HTR-8/SVneo (cell line): ENCODE data around the gene ZBED4.

Experiments used
- DNase-seq: peaks from one replicate; pipeline ENCODE4 v3.0.0; 2011; ENCODE audit warnings: low spot score, mixed read lengths; ENCODE audit not compliant: insufficient read length
- FAIRE-seq: peaks from 2 replicates; lab custom pipeline; 2011; peaks lifted over from hg19 to GRCh38; lab: Jason Lieb, UNC

ZBED4 gene

DNA sequence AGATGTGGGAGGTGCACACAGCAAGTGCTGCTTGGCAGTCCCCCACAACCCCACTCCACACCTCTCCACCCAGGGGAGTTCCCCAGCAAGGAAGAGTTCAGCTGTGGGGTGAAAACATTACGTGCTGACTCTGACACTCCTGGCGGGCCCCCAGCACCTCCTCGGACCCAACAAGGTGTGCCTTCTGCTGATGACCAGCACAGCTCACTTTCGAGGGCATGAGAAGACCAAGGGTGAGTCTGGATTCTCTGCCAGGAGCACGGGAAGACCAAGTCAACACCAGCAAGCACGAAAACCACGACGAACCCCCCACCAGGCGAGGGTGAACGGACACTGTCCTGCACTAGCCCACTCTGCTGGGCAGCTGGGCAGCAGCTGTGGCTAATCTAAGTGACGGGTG is 63.2 kb downstream of the ZBED4 start:
- FAIRE-seq (no peak), DNase-seq (no peak)

DNA sequence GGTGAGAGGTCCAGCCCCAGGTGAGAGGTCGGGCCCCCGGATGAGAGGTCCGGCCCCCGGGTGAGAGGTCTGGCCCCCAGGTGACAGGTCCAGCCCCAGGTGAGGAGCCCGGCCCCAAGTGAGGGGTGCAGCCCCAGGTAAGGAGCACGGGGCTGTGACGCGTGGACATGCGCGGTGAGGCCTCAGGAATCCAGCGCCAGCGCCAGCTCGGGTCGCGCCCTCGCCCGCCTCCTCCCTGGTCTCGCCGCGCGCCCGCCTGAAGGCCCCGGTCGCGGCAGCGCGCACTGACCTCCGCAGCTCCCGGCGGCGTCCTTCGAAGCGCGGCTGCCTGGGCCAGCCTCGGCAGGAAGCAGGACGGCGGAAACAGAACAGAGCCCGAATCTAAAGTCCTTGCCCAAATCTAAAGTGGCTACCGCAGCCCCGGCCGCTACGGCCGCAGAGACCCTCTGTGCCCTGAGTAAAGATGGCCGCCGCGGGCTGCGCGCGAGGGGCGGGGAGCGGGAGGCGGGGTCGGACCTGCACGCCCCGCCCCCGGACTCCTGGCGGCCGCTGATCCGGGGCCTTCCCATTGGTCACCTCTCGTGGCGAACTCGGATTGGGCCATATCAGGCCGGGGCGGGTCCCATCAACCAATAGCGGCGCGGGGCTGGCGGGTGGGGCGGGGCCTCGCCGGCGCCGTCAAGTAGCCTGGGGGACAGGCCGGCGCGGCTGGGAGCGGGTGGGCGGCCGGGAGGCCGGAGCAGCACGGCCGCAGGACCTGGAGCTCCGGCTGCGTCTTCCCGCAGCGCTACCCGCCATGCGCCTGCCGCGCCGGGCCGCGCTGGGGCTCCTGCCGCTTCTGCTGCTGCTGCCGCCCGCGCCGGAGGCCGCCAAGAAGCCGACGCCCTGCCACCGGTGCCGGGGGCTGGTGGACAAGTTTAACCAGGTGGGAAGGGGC is 64.6 kb downstream of the ZBED4 start, which contains the start of the genes ALG12 and CRELD2:
Gene ALG12 (minus strand): TSS at position 465 of the 937 bp plus-strand sequence. CDS start 4,673 bp downstream, outside the sequence.
Gene CRELD2 (plus strand): TSS at position 661 of the 937 bp plus-strand sequence. CDS start 136 bp downstream, at position 797.
- peak; percentile 95 for FAIRE-seq

DNA sequence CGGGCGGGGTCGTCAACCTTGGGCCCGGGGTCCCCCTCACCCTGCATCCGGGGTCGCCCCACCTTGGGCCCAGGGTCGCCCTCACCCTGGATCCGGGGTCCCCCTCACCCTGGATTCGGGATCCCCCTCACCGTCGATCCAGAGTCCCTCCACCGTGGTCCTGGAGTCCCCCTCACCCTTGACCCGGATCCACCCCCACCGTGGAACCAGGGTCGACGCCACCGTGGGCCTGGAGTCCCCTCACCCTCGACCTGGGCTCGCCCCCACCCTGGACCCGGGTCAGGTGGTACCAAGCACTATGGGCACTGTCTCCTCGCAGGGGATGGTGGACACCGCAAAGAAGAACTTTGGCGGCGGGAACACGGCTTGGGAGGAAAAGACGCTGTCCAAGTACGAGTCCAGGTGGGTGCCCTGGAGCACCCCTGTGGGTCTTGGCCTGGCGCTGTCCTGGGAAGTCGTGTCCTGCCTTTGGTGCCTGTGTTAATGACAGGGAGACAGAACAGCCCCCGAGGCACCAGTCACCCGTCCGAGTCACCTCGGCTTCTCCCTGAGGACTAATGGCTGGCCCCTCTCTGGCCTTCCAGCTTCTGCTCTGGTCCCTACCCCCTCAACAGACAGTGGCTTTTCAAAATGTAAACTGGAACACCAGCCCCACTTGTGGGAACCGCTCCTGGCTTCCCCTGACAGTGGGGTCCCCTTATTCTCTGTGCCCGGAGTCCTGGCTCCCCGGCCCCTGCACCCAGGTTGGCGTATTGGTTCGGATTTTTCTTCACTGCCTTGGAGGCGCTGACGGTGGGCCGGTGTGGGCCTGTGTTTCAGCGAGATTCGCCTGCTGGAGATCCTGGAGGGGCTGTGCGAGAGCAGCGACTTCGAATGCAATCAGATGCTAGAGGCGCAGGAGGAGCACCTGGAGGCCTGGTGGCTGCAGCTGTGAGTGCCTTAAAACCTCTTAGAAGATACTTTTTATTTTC is 65.6 kb downstream of the ZBED4 start:
- FAIRE-seq (no peak), DNase-seq (no peak)

More for the DNA sequence above, 64.6 kb downstream of the ZBED4 start, which contains the start of the genes ALG12 and CRELD2:
- peak; percentile 97 for DNase-seq

DNA sequence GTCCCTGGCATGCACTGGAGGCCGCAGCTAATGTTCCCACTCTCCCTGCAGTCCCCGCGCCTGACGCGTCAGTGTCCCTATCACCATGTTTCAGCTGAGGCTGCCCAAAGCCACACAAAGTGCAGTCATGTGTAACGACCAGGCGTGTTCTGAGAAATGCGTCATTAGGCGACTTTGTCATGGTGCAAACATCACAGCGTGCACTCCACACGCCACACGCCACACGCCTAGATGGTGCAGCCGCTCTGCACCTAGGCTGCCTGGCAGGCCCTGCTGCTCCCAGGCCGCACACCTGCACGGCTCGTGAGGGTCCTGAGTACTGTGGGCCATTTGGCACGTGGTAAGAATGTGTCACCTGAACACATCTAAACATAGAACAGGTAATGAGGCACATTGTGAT is 67.2 kb downstream of the ZBED4 start:
- no peak for DNase-seq
- FAIRE-seq = no peak

DNA sequence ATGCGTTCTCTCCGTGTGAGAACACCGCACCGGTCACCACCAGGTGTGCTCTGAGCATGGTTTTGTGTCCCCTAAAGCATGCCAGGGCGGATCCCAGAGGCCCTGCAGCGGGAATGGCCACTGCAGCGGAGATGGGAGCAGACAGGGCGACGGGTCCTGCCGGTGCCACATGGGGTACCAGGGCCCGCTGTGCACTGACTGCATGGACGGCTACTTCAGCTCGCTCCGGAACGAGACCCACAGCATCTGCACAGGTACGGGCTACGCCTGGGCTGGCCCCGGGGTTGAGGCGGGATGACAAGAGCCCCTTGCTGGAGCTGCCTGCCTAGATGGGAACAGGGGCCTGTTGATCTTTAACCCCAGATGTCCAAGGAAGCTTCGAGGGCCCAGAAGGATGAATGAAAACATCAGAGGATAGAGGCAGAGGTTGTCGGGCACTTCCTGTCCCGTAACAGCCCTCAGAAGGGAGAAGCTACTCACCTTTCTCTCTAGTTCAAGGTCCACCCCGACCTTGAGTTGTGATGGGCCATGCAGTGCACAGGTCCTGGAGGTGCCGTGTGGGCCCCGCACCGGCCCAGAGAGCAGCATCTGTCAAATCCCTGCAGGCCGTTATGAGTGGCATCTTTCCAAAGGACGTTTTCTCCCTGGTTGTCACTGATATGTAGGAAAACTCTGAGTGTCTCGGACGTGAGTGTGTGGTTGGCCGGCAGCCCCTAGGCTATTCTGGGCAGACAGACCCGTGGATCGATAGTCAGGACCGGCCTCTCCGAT is 68.0 kb downstream of the ZBED4 start:
- DNase-seq = no peak
- FAIRE-seq = no peak

DNA sequence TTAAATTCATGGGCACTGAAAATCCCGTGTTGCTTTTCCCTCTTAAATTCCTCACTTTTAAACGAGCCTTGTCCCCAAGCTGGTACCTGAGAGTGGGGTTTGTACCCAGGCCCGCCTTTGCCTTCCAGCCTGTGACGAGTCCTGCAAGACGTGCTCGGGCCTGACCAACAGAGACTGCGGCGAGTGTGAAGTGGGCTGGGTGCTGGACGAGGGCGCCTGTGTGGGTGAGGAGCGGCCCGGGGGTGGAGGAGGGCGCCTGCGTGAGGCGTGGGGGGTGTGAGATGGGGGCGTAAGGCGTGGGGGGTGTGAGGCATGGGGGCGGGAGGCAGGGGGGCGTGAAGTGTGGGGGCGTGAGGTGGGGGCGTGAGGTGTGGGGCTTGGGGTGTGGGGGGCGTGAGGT is 68.8 kb downstream of the ZBED4 start:
- no peak for DNase-seq
- no peak for FAIRE-seq

DNA sequence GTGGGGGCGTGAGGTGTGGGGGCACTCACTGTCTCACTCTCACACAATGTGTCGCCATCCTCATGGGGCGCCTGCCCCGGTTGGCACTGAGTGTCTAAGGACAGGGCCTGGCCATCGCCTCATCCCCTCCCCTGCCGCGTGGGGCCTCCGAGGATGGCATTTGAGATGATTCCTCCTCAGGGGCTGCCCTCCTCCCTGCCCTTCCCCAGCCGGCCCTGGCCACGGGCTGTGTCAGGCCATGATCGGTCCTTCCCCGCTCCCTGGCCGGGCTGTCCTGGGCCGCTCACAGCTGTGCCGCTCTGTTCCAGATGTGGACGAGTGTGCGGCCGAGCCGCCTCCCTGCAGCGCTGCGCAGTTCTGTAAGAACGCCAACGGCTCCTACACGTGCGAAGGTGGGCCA is 69.3 kb downstream of the ZBED4 start:
- FAIRE-seq (no peak), DNase-seq (no peak)

DNA sequence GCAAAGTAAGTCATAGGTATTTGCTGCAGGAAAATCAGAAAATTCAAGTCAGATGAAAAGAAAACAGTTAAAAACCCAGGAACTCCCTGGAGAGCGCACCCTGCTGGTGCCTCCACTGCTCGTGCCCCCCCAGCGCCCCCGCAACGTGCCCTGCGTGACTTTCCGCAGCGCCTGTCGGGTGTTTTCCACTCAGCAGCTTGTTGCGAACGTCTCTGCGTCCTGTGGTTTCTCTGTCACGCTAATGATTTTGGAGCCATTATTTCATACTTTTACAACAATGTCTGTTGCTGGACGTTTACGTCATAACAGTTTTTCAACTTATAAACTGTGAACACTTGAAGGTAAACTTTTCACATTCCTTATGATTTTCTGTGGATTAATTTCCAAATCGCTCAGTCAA is 69.8 kb downstream of the ZBED4 start:
- DNase-seq (no peak), FAIRE-seq (no peak)

DNA sequence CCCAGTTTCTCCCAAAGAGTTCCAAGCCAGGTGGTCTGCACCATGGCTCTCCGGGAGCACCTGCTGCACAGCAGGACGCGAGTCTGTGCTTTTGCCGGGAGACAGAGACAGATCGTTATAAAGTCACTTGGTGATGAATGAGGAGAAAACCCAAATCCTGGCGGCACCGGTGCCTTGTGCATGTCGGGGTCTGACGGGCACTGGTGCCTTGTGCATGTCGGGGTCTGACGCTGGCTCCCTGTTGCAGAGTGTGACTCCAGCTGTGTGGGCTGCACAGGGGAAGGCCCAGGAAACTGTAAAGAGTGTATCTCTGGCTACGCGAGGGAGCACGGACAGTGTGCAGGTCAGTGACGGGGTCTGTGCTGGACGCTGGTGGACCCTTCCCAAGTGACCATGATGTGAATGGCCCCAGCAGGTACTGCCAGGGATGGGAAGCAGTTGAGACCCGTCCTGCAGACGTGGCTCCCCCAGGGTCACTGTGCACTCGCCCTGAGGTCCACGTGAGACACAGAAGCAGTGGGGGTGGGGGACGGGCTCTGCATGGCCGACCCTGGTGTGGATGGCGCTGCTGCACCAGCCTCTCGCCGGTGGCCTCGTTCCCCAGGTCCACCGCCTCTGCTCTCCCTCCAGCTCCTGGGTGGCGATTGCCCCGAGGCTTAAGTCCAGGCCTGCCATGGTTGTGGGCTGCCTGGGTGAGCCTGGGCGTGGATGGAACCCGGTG is 70.6 kb downstream of the ZBED4 start:
- DNase-seq (no peak), FAIRE-seq (no peak)

DNA sequence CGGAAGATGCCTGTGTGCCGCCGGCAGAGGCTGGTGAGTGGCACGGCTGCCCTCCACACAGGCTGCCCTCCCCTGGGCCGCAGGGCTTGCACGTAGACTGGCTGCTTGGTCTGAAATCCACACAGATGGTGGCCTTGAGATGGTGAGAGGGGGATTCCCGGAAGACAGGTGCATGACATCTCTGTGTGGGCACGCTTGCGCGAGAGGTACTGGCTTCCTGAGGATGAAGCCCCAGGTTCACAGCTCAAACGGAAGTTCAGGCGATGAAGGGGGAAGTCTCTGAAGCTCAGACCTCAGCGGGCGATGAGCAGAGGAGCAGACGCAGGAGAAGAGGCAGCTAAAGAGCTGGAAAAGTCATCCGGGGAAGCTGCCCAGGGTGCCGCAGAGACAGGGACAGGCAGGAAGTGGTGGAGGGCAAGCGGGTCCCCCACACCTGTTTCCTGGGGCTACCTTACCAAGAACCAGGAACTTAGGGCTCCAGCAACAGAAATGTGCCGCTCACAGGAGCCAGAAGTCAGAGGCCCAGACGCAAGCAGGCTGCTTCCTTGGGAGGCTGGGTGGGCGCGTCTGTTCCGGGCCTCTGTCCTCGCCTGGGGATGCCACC is 72.0 kb downstream of the ZBED4 start:
- no peak for FAIRE-seq
- DNase-seq = no peak

DNA sequence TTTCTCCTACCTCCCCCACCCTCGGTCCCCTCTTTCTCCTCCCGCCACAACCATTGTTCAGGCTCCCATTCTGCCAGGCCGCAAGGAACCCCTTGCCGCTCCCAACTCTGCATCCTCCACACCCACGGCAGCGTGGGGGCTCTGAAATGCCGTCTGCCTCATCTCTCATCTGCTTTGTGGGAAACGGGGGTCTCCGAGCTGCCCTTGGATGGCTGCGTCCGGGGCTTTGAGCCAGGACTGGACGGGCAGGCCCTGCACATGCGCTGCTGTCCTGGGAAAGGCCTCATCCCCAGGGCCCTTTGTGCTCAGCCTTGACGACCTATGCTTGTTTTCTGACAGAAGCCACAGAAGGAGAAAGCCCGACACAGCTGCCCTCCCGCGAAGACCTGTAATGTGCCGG is 73.3 kb downstream of the ZBED4 start:
- DNase-seq (no peak), FAIRE-seq (no peak)

DNA sequence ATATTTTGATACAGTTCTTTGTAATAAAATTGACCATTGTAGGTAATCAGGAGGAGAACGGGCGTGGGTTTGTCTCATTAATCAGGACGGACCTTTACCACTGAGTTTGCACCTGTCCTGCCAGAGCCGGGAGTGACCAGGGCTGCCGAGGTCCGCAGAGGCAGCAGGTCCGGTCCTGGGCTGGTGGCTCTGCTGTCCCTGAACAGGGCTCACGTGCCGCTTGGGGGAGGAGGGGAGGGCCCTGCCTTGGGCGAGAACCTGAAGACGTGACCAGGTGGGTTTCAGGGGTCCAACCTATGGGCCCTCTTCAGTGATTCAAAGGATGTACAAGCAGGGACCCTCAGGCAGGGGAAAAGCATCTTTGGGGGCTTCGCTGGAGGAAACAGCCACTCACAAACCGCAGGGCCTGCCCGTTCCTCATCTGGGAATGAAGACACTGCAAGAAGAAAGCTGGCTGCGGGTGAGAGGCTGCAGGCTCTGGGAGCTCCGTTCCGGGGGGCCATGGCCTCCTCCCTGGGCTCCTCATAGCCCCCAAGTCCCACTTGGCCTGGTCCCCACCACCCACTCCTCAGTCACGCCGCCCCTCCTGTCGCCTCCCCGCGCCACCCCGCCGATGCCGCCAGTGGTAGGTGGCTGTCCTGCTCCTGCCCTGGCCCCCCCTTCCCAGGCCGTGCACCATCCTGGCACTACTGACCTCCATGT is 74.0 kb downstream of the ZBED4 start:
- no peak for DNase-seq
- no peak for FAIRE-seq

DNA sequence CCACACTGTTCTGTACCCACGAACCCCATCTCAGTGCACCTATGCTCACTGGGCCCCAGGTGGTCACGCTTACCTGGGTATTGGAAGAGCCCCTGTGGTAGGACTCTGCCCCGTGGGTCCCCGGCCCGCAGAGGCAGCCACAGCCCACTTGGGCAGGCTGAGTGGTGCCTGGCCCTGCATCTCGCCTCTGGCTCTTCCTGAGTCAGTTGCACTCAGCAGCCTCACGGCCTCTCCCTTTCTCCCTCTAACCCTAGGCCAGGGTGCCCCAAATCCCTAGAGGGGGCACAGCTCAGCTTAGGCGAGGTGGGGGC is 74.5 kb downstream of the ZBED4 start:
- FAIRE-seq = no peak
- DNase-seq = no peak

DNA sequence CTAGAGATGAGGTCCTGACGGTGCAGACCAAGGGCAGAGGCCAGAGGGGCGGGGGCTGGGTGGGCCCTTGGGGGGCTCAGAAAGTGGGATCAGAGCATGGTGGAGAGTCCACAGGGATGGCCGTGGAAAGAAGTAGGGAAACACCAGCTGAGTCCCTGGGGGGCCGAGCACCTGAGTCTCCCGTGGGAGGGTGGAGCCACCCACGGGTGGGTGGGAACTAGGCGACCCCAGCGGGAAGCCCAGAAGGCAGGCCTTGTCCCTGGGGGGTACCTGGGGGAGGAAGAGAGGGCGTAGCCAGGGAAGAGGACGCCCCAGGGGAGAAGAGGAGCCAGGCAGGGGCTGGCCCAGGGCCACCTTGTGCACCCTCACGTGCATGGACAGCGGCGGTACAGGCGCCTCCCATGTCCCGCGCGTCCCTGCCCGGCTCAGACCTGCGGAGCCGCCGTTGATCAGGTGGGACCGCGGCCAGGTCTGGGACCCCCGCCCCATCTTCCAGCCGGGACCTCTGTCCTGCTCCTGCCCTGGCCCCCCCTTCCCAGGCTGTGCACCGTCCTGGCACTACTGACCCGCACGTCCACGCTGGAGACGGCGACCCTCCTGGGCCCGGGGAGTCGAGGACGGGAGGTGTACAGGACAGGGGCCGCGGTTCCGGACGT is 75.0 kb downstream of the ZBED4 start:
- FAIRE-seq (no peak), DNase-seq (no peak)

DNA sequence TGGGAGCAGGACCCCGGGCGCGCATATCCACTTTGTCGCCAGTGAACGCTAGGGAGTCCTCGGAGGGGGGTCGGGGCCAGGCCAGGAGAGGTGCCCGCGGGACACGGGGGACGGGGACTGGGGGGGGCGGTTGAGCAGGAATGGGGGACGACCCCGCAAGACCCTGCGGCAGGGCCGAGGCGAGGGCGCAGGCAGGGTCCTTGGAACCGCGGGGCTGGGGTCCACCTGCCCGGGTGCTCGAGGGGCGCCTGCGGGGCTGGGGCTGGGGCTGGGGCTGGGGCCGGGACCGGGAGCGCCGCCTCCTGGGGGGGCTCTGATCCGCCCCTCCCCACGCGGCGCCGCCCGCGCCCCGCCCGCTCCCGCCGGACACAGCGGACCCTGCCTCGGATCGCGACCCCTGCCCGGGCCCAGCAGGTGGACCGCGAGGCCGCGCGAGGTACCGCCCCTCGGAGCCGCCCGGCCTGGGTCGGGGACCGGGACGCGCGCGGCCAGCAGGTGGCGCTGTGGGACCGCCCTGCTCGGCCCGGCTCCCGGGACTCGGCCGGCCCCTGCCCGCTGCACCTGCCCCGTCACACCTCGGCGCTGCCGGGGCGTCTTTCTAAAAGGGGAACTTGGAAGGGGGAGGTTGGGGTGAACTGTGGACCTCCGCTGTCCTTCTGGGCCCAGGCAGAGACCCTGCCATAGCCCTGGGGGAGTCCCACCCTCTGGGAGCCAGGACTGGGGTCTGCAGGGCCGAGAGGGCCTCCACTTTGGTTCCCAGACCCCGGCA is 75.8 kb downstream of the ZBED4 start:
- FAIRE-seq (peak; percentile 63), DNase-seq (peak; percentile 64)

DNA sequence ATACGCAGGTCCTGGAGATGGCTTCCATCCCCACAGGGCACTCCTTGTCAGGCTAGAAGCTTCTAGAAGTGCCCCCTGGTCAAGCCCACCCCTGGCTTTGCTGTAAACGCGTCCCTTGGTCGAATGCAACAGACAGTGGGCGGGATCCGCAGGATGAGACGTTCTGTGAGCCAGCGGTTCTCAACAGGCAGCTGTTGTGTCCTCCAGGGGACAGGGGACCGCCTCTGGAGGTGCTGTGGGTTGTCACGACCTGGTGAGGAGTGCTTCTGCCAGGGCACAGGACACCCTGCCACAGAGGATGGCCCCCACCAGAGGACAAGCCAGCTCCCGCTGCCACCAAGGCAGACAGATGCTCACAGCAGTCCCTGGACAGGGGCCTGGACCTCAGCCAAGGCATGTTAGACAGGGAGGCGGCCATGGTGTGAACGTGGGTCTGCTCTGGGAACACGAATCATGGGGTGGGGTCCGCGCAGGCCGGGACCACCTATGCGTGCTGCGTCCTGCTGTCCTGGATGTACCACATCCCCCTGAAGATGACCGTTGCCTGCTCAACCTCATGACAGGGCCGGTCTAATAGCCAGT is 76.4 kb downstream of the ZBED4 start:
- FAIRE-seq (peak; percentile 33), DNase-seq (no peak)
